Measurements from ENCODE around the gene BTBD2.

BTBD2 gene

DNA sequence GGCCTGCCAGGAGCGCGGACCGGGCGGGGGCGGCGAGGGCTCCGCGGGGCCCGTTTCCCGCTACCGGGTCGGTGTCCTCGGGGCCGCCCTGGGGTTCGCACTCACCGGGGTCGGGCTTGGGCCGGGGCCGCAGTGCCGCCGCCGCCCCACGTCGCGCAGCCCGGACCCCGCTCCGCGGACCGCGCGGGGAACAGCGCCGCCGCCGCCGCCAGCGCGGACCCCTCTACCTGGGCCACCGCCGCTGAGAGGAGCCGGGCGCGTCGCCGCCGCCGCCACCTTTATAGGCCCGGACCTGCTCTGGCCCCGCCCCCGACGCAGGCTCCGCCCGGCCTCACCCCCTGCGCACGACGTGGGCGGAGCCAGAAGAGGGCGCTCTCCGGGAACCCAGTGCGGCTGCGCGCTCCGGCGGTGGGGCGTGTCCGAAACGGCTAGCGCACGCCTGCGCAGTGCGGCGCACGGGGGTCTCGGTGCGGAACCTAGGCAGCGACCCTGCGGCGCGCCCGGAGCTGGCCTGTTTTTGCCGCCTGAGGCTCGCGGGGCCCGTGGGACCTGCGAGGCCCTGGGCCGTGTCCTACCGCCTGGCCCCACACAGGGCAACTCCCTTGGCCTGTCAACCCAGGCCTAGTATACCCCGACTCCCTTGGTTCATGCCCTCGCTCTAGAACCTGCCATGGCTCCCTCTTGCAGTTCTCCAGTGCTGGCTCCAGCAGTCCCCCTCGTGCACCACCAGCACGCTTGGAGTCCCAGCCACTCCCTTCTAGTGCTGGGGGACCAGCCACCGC lies 35.7 kb upstream of the BTBD2 start, which contains the start of gene MKNK2:
MKNK2 (minus strand) TSS at position 254 of the 782 bp plus-strand sequence. CDS start 393 bp downstream, outside the sequence.
- DNase-seq (ENCODE audit: low read depth): peak; percentile 92

DNA sequence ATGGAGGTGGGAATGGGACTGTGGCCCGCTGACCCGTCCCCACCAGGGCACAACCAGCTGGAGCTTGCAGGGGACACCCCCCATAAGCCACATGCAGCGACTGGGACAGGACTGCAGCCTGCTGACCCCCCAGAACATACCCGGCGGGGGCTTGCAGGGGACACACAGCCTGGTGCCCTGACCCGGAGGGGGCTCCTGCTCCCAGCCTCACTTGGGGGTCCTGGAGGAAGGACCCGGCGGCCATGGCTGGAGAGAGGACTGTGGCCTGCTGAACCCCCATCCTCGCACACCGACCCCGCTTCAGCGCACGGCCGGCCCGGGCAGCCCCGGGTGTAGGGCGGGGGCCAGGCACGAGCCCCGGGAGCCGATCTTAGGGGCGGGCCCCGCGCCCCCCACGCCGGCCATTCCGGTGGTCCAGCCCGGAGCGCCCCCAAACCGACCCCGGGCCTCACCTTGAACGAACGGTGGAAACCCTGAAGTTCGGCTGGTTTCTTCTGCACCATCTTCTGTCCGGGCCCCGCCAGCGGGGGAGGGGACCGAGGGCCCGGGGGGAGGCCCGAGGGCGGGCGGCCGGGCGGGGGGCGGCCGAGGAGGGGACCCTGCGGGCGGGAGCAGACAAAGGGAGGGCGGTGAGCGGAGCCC lies 35.0 kb upstream of the BTBD2 start:
- no peak for DNase-seq (ENCODE audit: low read depth)

DNA sequence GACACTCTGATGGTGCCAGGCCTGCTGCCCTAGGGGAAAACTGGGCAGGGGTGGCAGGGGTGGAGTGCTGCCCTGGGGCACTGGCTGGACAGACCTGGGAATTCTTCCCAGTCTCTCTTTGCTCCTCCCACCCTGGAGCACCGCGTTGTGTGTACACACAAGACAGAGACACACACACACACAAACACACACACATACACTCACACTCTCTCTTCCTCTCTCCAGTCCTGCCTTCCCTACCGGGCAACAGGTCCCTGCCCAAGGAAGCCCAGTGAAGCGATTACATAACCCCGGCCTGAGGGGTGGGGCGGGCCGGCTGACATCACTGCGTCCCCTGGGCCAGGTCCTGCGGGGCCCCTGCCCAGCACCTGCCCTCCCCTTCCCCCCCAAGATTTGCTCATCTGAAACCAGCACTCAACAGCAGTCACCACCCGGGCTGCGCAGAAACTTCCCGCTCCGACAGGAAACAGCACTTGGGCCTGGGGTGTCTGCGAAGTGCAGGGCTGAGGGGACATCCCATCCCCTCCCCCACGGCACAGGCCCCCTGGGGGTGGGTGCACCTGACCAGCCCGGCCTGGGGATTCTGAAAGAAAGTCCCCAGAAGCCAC lies 34.3 kb upstream of the BTBD2 start:
- peak; percentile 32 for DNase-seq (ENCODE audit: low read depth)

DNA sequence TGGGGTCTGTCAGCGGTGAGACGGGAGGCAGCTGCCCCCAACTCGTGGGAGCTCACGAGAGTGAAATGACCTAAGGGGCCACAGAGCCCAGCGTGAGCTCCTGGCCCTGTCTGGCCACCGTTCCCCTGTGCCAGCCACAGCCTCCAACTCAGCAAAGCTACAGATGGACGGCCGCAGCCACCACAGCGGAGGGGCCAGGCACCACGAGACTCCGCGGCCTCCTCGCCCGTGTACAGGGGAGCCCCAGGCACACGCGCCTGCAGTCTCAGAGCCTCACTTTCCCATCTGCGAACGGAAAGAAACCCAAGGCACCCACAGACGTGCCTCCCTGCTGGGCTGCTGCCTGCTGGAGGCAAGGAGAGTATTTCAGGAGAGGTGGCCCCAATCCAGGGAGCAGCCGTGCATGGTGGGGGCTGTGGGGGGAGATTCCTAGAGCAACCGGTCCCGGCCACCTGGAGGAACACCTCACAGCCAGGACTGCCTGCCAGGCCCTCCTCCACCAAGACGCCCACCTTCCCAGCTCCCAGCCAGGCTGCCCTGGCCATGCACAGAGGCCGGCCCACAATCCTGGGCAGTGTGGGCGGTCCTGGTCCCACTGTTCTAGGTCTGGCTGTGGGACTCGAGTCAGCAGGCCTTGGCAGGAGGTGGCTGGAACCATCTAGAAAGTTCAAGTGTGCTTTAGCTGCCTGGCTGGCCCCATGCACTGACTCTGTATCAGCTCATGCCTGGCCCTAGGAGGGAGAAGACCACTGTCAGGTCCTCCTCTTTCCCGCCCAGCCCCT lies 33.6 kb upstream of the BTBD2 start:
- DNase-seq (ENCODE audit: low read depth): no peak

DNA sequence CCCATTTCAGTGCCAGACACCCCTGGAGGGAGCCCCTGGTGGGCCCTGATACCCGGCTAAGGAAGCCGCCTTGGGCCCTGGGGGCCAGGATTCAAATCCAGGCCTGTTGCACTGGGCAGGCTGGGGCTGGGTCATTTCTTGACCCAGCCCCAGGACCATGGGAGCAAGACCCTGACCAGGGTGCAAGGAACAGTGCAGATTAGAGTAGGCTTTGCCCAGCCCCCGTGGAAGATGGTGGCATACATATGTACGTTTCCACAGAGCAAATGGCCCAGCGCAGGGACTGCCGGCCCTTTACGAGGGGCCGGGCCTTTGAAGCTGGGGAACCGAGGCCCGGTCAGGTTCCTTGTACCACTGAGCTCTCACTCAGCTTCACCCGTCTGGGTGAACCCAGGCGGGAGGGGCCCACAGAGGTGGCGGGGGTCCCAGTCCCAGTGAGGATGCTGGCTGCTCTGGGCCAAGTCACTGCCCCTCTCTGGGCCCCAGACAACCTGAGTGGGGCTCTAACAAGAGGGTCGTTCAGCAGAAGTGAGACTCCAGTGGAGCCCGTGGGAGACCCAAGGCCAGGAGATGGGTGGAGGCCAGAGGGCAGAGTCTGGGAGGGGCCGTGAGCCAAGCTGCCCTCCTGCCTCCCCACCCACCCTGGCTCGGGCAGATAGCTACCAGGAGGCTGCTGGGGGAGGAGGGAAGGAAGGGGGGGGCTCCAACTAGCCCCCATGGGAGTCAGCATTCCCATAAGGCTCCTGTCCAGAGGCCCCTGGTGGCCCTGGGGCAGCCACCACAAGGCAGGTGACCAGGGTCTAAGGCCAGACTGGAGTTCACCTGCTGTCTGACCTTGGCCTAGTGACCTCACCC lies 32.8 kb upstream of the BTBD2 start:
- no peak for DNase-seq (ENCODE audit: low read depth)

DNA sequence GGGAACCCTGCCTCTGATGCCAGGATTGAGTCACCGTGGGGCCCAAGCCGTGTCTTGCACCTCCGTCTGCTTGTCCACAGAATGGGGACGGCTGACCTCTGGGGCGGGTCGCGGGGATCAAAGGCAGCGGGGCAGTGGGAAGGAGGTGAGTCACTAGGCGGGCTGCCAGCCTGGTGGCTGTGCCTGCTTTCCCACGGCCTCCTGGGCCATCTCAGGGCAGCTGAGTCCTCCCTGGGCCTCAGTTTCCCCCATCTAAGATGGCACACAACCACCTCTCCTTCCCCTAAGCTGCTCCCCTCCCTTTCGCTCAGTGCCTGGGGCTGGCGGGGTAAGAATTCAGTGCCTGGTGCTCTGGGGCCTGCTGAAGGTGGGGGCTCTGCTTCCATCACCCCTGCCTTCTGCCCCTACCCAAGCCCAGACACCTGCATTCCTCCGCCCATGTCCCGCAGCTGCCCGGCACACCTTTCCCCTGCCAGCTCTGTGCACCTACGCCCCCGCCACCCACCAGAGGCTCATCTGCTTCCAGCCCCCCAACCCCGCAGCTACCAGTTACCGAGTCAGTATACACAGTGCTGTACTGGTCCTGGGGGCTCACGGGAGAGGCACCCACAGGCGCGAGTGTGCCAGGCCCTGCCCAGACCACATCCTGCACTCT lies 32.1 kb upstream of the BTBD2 start:
- DNase-seq (ENCODE audit: low read depth): no peak

DNA sequence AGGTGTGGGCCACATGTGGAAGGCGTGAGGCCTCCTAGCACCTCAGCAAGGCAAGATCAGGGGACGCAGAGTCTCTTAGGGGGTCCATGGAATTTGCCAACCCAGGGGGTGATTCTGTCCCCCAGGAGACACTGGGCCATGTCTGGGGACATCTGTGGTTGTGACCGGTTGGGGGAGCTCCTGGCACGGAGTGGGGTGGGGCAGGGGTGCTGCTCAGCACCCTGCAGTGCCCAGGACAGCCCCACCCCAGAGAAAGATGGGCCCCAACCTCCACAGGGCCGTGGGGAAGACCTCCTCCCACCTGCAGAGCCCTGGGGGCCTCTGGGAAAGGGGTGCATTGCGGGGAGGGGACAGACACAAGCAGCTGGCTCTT lies 31.5 kb upstream of the BTBD2 start:
- DNase-seq (ENCODE audit: low read depth): no peak

DNA sequence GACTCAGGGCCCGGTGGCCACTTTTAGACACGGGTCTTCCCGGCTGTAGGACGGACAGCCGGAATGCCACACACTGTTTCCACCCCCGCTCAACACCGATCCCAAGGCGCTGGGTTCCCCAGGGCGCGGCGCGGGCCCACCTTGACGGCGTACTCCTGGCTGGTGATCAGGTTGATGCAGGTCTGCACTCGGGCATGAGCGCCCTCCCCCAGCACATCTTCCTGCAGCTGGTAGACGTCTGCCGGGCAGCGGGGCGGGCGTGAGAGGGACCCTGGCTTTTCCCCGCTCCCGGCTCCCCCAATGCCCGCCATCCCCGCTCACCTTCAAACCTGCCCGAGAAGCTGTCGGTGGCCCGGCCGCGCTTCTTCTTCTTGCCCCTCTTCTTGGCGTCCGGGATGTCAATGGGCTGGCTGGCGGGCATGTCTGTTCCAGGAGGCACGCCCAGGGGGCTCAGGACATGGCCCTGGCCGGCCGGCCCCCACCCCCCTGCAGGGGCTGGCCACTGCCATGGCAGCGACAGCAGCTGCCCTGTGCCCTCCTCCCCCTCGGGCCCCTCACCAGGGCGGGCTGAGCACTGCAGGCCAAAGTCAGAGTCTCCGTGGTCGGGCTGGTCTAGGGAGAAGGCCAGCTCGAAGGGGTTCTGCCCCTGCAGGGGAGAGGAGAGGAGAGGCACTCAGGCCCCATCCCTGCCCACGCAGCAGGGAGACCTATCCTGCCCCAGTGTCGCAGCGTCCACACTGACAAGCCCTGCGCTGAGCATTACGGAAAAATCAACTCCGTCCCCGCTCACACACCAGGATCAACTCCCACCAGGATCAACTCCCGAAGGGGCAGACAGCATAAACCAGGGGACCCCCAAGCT lies 30.8 kb upstream of the BTBD2 start:
- DNase-seq (ENCODE audit: low read depth): no peak

DNA sequence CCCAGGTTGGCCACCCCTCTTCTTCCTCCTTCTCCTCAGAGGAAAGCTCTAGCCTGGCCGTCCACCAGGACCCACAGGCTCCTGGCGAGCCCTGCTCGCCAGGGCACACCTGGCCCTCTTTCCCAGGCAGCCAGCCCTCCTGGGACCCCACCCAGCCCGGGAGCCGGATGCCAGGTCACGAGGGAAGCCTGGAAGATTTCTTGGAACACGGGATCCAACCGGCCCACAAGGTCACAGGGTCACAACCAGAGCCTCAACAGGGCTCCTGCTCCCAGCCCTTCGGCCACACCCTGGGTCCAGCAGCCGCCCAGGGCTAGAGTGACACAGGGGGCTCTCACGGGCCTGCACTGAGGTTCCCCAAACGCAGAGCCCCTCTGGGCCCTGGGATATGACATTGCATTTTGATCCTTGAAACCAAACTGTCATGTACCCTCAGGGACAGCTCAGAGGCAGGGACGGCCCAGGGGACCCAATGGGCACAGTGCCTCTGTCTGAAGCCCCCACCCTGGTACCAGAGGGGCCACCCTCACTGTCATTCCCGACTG lies 30.1 kb upstream of the BTBD2 start:
- DNase-seq (ENCODE audit: low read depth): no peak

DNA sequence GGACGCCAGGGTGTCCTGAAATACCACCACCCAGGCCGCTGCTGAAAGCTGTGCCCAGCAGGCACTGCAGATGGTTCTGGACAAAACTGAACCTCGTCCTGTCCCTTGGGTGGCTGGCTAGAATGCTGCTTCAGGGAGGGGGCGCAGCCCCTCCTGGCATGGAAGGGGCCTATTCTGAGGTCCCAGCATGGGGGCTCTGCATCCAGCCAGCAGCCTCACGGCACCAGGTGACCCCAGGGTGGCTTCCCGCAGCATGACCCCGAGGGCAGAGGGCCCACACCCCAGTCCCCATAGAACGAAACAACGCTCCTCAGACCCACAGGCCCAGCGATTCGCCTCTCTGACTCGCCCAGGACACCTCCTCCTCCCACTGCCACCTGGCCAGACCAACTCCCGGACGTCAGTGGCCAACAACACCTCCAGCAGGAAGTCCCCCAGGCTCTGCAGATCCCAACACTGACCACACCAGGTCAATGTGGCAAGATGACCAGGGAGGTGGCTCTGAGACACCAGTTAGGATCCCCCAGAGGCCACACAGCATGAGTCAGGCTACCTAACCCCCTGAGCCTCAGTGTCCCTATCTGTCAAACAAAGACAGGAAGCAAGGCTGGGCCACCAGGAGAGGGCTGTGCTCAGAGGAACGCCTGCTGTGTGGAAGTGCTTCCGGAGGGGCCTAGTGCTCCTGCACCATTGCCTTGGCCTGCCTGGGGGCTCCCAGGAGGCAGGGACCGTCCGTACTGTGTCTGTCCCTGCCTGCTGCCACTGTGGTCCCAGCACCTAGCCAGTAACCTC lies 29.4 kb upstream of the BTBD2 start:
- DNase-seq (ENCODE audit: low read depth): no peak

DNA sequence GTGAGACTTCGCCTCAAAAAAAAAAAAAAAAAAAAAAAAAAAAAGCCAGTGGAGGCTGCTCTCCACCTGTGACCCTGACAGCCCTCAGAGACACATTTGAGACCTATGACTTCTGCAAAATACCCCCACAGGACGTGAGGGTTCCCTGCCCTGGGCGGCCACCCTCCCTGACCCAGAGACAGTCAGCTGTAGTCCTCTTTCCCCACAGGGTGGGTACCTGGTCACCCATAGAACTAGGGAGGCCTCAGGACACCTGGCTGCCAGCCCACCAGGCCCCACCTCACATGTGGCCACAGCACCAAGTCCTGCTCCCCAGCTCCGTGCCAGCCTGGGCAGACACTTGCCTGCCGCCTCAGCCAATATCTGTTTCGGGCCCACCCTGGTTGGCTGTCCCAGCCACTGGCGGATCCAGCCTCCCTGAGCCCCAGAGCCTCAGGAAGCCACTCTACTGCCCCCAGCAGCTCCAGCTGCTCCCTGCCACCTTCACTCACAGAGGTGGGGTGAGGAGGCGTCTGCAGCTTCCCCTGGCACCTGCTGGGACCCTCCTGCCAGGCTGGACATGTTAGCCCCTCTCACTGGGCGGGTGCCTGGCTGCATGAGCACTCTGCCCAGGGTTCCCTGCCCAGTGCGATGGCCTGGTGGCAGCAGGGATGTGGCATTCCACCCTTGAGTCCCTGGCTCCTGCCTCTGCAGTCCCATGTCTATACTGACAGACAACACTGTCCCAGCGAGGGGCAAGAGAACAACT lies 28.6 kb upstream of the BTBD2 start:
- no peak for DNase-seq (ENCODE audit: low read depth)

DNA sequence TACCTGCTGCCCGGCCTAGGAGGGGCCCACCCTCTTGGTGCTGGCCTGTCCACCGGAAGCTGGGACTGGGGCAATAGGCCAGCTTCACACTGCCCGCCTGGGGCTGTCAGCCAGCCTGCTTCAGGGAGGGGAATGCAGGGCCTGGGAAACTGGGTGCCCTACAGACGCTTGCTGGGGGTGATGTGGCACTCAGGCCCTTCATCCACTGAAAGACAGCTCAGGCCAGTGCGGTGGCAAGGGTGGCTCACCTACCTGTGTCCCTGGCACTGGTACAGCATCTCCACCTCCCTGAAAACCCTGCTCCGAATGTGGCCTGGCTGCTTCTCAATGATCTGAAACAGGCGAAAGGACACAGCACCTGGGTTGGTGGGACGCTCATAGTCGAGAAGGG lies 27.7 kb upstream of the BTBD2 start:
- no peak for DNase-seq (ENCODE audit: low read depth)

DNA sequence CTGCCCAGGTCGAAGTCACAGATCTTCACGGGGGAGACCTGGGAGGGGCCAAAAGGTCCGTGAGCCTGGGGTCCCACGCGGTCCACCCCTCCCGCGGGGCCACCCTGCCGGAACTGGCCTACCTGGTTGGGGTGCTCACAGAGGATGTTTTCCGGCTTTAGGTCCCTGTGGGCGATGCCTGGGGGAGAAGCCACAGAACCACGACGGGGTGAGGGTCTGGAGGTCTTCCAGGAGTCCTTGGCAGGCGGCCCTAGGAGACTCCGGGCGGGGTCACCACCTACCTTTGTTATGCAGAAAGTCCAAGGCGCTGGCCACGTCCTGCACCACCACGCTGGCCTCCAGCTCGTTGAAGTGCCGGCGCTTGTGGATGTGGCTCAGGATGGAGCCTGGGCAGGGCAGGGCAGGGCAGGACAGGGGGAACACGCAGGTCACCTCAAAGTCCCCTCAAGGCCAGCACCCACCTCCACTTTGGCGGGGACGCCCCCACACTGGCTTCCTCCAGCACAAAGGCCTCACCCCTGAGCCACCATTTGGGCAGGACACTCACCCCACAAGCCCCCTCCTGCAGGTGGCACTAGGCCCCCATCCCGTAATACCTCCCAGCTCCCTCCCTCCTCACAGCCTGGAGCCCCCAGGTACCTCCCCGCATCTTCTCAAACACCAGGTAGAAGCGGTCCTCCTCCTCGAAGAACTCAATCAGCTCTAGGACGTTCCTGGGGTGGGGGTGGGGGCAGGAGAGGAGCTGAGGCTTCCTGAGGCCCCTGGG lies 27.2 kb upstream of the BTBD2 start:
- no peak for DNase-seq (ENCODE audit: low read depth)

DNA sequence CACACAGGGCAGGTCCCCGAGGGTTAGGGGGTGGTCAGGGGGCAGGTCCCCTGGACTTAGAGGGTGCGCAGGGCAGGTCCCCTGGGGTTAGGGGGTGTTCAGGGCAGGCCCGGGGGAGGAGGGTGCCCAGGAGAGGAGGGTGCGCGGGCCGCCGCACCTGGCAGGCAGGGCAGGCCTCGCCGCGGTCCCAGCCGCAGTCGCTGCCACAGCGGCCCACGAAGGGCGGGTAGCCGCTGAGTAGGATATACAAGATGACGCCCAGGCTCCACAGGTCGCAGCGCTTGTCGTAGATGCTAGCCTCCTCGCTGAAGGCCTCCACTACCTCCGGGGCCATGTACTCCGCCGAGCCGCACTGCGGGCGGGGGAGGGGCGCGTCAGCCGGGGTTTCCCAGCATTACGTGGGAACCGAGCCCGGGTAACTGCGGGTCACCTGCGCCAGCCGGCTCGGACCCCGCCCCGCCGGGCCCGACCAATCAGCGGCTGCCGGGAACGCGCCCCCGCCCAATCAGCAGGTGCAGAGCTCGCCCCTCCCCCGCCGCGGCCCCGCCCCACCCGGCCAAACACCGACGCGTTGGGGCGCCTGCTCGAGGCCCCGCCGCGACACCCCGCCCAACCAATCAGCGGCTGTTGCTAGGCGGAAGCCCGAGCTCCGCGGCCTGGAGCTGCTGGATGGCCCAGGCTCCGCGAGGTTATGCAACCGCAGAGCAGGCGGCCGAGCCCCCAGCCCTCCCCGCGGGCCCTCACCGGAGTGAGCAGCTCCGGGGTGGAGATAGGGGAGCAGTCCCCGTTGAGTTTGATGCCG lies 26.4 kb upstream of the BTBD2 start:
- peak; percentile 99 for DNase-seq (ENCODE audit: low read depth)

DNA sequence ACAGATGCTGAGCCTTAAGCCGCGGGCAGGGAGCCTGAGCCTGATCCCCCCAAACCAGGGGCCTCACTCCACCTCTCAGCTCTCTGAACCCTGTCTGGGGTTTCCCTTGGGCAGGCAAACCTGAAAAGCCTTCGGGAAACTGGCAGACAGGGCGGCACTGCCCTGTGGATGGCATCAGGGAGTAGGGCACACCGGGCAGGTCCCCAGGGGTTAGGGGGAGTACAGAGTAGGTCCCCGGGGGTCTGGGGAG lies 25.8 kb upstream of the BTBD2 start:
- DNase-seq (ENCODE audit: low read depth): no peak

DNA sequence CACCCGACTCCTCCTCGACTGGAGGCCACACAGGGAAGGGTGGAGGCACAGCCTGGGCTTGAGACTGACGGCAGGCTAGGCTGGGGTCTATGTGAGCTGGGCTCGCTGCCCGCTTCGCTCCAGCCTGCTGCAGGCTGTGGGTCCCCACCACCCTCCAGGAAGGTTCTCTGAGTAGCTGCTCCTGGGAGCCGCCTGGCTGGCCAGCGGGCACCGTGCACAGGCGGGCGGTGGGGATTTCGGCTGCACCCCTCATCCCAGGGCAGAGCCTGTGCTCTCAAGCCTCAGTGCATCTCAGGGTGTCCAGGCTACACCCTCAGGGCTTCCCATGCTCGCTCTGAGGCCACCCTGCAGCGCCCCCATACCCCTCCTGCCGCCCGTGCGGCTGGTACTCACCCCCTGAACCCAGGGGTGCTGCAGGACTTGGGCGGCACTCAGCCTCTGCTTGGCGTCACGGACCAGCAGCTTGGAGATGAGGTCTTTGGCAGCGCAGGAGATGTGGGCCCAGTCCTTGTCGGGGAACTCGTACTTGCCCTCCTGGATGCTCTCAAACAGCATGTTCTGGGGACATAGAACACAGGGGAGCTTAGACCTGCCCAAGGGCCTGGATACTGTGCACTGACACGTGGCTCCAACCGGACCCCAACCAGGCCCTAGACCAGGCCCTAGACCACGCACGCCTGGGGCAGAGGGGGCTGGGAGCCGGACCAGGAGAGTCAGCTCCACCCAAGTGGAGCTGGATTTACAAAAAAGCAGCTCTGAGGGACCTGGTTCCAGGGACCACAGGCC lies 25.3 kb upstream of the BTBD2 start:
- no peak for DNase-seq (ENCODE audit: low read depth)
